ENCODE data around the gene RUNX3. TPM values are rescaled to one million over a fixed set of nuclear protein-coding genes. Genes with fewer than 3 reads are reported as not detected.

Gene RUNX3
- total and polyA plus RNA-seq, 4 experiments from 2014 or later: 12.5 to 112 (median 78.0) TPM

GRCh38 chr1:24935196-24935526, 5.1 kb upstream of the RUNX3 start:
- H3K27ac Mint-ChIP-seq: no peak overlapping the region

DNA sequence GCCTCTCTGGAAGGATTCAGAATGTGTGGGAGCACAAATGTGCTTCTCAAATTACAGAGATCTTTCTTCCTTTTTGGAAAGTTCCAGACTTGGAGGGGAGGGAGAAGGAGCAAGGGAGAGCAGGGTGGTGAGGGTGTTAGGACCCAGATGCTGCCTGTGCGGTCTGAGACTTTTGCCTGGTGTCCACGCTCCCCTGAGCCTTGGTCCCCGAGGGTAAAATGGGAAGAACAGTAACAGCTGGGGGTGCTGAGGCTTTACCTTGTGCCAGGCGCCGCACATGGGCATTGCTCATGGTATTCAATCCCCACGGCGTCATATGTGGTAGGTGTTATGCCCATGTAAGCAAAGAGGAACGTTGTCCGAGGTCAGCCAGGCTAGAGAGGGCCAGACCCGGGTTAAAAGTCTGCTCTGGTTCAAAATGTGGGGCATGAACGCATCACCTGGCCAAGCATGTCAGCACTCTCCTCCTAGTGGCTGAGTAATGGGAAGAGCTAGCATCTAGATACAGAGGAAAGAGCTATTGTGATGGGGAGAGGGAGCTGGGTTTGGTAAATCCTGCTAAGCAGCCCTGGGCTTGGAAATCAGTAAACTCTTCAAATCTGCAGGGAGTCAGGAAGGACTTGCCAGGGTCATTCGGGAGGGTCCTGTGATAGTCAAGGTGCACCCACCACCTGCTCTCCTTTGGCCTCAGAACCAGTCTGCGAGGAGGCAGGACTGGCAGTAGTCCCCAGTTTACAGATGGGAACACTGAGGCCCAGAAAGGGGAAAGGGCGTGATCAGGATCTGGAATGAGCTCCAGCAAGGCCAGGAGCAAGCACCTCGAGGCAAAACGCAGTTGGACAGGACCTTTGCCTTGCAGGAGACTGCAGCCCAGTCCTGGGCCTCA, 4.5 kb upstream of the RUNX3 start:
- no peaks in the 10 kb centered on the region for H3K27me3 ChIP-seq (ENCODE audit: insufficient read depth, low read length)
- peak in 1 of 5 donors; percentile 11 for DNase-seq
- H3K27ac ChIP-seq (ENCODE audit: low read depth, low read length): no peak overlapping the region
- CTCF ChIA-PET (ENCODE audit: partially characterized antibody): interaction anchor here (2.3 to 15.6 kb wide), 4 partner anchors 30 to 164 kb away, joined by 9 to 296 read pairs (median 98); no protein-coding TSS in a partner anchor
- H3K4me3 Mint-ChIP-seq: no peak overlapping the region
- H3K4me1 Mint-ChIP-seq: peaks cover 9 to 53% (median 25%) of the 10 kb centered on the region in 4 donors
- no peaks in the 10 kb centered on the region for H3K9me3 ChIP-seq (ENCODE audit: control insufficient read depth in 1 of 2, low read length in 2 of 2)
- POLR2A ChIA-PET (ENCODE audit: partially characterized antibody): interaction anchor here (0.7 kb wide), 1 partner anchor 103 kb away, joined by 3 read pairs; no protein-coding TSS in a partner anchor
- H3K9me3 Mint-ChIP-seq: peaks cover 0 to 1% (median 0%) of the 10 kb centered on the region in 8 donors
- peaks cover 0 to 2% of the 10 kb centered on the region in 2 donors for H3K36me3 Mint-ChIP-seq
- H3K4me3 ChIP-seq (ENCODE audit: low read length in 2 of 2): no peak overlapping the region
- peaks cover 40% of the 10 kb centered on the region for H3K4me1 ChIP-seq (ENCODE audit: insufficient read depth, low read length)
- intact Hi-C loops (cut with micrococcal nuclease): no loop called here
- peak overlapping the region in 3 of 7 donors; percentile 50 to 83 (median 70) for H3K27ac Mint-ChIP-seq
- no peaks in the 10 kb centered on the region for H3K36me3 ChIP-seq (ENCODE audit: insufficient read depth, low read length)
- no peaks in the 10 kb centered on the region for H3K27me3 Mint-ChIP-seq

More at GRCh38 chr1:24935196-24935526, 5.1 kb upstream of the RUNX3 start:
- peak in 1 of 5 donors; percentile 26 for DNase-seq
- Histone ChIP-seq H3K36me3 (ENCODE audit: insufficient read depth, low read length) (no peaks in the 10 kb centered on the region), H3K4me1 (ENCODE audit: insufficient read depth, low read length) (peaks cover 40% of the 10 kb centered on the region), H3K4me3 (ENCODE audit: low read length in 2 of 2) (no peak overlapping the region), H3K27me3 (ENCODE audit: insufficient read depth, low read length) (no peaks in the 10 kb centered on the region), H3K9me3 (ENCODE audit: control insufficient read depth in 1 of 2, low read length in 2 of 2) (no peaks in the 10 kb centered on the region), H3K27ac (ENCODE audit: low read depth, low read length) (no peak overlapping the region)
- ChIA-PET POLR2A (ENCODE audit: partially characterized antibody) (interaction anchor here (0.6 to 0.7 kb wide), 2 partner anchors 87 to 102 kb away, joined by 3 to 4 read pairs; no protein-coding TSS in a partner anchor), CTCF (ENCODE audit: partially characterized antibody) (interaction anchor here (1.1 to 15.6 kb wide), 5 partner anchors 29 to 163 kb away, joined by 4 to 296 read pairs (median 62); no protein-coding TSS in a partner anchor)
- no peak overlapping the region for H3K4me3 Mint-ChIP-seq
- H3K4me1 Mint-ChIP-seq: peaks cover 9 to 57% (median 25%) of the 10 kb centered on the region in 4 donors
- no peaks in the 10 kb centered on the region for H3K27me3 Mint-ChIP-seq
- peaks cover 0 to 1% (median 0%) of the 10 kb centered on the region in 8 donors for H3K9me3 Mint-ChIP-seq
- peaks cover 0 to 2% of the 10 kb centered on the region in 2 donors for H3K36me3 Mint-ChIP-seq
- intact Hi-C loops (cut with micrococcal nuclease): no loop called here

GRCh38 chr1:24933468-24933867, 3.4 kb upstream of the RUNX3 start:
- H3K4me3 Mint-ChIP-seq: peak overlapping the region in 4 of 8 donors; percentile 38 to 72 (median 40)
- DNase-seq: peak in 1 of 5 donors; percentile 42
- Histone ChIP-seq H3K36me3 (ENCODE audit: insufficient read depth, low read length) (no peaks in the 10 kb centered on the region), H3K4me1 (ENCODE audit: insufficient read depth, low read length) (peaks cover 40% of the 10 kb centered on the region), H3K4me3 (ENCODE audit: low read length in 2 of 2) (no peak overlapping the region), H3K27me3 (ENCODE audit: insufficient read depth, low read length) (no peaks in the 10 kb centered on the region), H3K9me3 (ENCODE audit: control insufficient read depth in 1 of 2, low read length in 2 of 2) (no peaks in the 10 kb centered on the region), H3K27ac (ENCODE audit: low read depth, low read length) (no peak overlapping the region)
- no peaks in the 10 kb centered on the region for H3K27me3 Mint-ChIP-seq
- intact Hi-C loops (cut with micrococcal nuclease): loop anchor here (2.0 kb wide), 1 partner anchor 21 kb away; no protein-coding TSS in a partner anchor
- peaks cover 9 to 60% (median 25%) of the 10 kb centered on the region in 4 donors for H3K4me1 Mint-ChIP-seq
- POLR2A ChIA-PET (ENCODE audit: partially characterized antibody): interaction anchor here (1.1 to 14.0 kb wide), 5 partner anchors 18 to 103 kb away, joined by 5 to 335 read pairs (median 6); no protein-coding TSS in a partner anchor
- peak overlapping the region in 2 of 7 donors; percentile 22 to 83 for H3K27ac Mint-ChIP-seq
- H3K36me3 Mint-ChIP-seq: peaks cover 2 to 9% of the 10 kb centered on the region in 2 donors
- CTCF ChIA-PET (ENCODE audit: partially characterized antibody): interaction anchor here (0.6 to 15.6 kb wide), 13 partner anchors 8 to 165 kb away, joined by 3 to 296 read pairs (median 8); no protein-coding TSS in a partner anchor
- H3K9me3 Mint-ChIP-seq: peaks cover 0 to 1% (median 0%) of the 10 kb centered on the region in 8 donors

- H3K9me3 Mint-ChIP-seq: peaks cover 0 to under 1% (median 0%) of the 10 kb centered on the region in 8 donors
- no peak overlapping the region for H3K27ac ChIP-seq (ENCODE audit: low read depth, low read length)
- H3K9me3 ChIP-seq (ENCODE audit: control insufficient read depth in 1 of 2, low read length in 2 of 2): no peaks in the 10 kb centered on the region
- peak overlapping the region in 3 of 7 donors; percentile 52 to 83 (median 70) for H3K27ac Mint-ChIP-seq
- CTCF ChIA-PET (ENCODE audit: partially characterized antibody): interaction anchor here (0.6 to 15.6 kb wide), 23 partner anchors 8 to 165 kb away, joined by 3 to 296 read pairs (median 5); no protein-coding TSS in a partner anchor
- peak overlapping the region; percentile 31 to 79 (median 48) for H3K4me3 Mint-ChIP-seq
- peaks cover 10 to 63% (median 27%) of the 10 kb centered on the region in 4 donors for H3K4me1 Mint-ChIP-seq
- peaks cover 7 to 15% of the 10 kb centered on the region in 2 donors for H3K36me3 Mint-ChIP-seq
- H3K4me1 ChIP-seq (ENCODE audit: insufficient read depth, low read length): peaks cover 45% of the 10 kb centered on the region
- no peak overlapping the region for H3K4me3 ChIP-seq (ENCODE audit: low read length in 2 of 2)
- peak in 1 of 5 donors; percentile 22 for DNase-seq
- intact Hi-C loops (cut with micrococcal nuclease): loop anchor here (1.0 to 2.0 kb wide), 2 partner anchors 22 to 104 kb away; no protein-coding TSS in a partner anchor
- no peaks in the 10 kb centered on the region for H3K36me3 ChIP-seq (ENCODE audit: insufficient read depth, low read length)
- POLR2A ChIA-PET (ENCODE audit: partially characterized antibody): interaction anchor here (1.1 to 14.0 kb wide), 7 partner anchors 9 to 104 kb away, joined by 3 to 335 read pairs (median 6); no protein-coding TSS in a partner anchor
- H3K27me3 Mint-ChIP-seq: no peaks in the 10 kb centered on the region
- H3K27me3 ChIP-seq (ENCODE audit: insufficient read depth, low read length): no peaks in the 10 kb centered on the region
Observed at GRCh38 chr1:24932725-24933294, 2.7 kb upstream of the RUNX3 start.

DNA sequence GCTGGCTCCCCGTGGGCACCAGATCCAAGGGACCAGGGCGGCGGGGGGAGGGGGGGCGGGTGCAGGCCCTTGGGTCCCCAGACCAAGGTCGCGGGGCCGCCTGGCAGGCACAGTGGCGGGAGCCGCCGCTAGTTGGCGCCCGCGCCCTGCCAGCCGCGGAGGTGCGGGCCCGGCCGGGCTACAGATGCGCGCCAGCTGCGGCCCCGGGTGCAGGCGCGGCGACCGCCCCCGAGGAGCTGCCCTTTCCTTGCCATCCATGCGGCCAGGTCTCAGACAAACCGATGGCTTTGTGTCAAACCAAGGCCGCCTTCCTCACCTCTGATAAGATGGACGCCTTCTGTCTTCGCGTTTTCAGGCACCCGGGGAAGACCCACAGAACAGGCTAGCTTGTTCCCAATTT, 2.2 kb upstream of the RUNX3 start:
- no peaks in the 10 kb centered on the region for H3K9me3 ChIP-seq (ENCODE audit: control insufficient read depth in 1 of 2, low read length in 2 of 2)
- no peaks in the 10 kb centered on the region for H3K27me3 ChIP-seq (ENCODE audit: insufficient read depth, low read length)
- Mint-ChIP-seq H3K9me3 (no peaks in the 10 kb centered on the region), H3K4me1 (peaks cover 11 to 66% (median 30%) of the 10 kb centered on the region in 4 donors), H3K4me3 (peak overlapping the region; percentile 31 to 79 (median 48)), H3K27me3 (no peaks in the 10 kb centered on the region), H3K27ac (peak overlapping the region in 3 of 7 donors; percentile 70 to 83 (median 73)), H3K36me3 (peaks cover 9 to 19% of the 10 kb centered on the region in 2 donors)
- DNase-seq: peak in 4 of 5 donors; percentile 49 to 73 (median 62)
- no peak overlapping the region for H3K27ac ChIP-seq (ENCODE audit: low read depth, low read length)
- intact Hi-C loops (cut with micrococcal nuclease): loop anchor here (1.0 to 2.0 kb wide), 2 partner anchors 23 to 105 kb away; no protein-coding TSS in a partner anchor
- H3K4me1 ChIP-seq (ENCODE audit: insufficient read depth, low read length): peaks cover 50% of the 10 kb centered on the region
- CTCF ChIA-PET (ENCODE audit: partially characterized antibody): interaction anchor here (0.6 to 15.6 kb wide), 23 partner anchors 8 to 166 kb away, joined by 3 to 296 read pairs (median 5); no protein-coding TSS in a partner anchor
- H3K4me3 ChIP-seq (ENCODE audit: low read length in 2 of 2): no peak overlapping the region
- POLR2A ChIA-PET (ENCODE audit: partially characterized antibody): interaction anchor here (1.1 to 14.0 kb wide), 7 partner anchors 8 to 105 kb away, joined by 3 to 335 read pairs (median 6); no protein-coding TSS in a partner anchor
- peaks cover 1% of the 10 kb centered on the region for H3K36me3 ChIP-seq (ENCODE audit: insufficient read depth, low read length)

GRCh38 chr1:24931468-24932231, 1.6 kb upstream of the RUNX3 start:
- CTCF ChIA-PET (ENCODE audit: partially characterized antibody): interaction anchor here (0.6 to 15.6 kb wide), 20 partner anchors 8 to 167 kb away, joined by 3 to 296 read pairs (median 6); no protein-coding TSS in a partner anchor
- peaks cover 13 to 25% of the 10 kb centered on the region in 2 donors for H3K36me3 Mint-ChIP-seq
- peaks cover 11 to 73% (median 35%) of the 10 kb centered on the region in 4 donors for H3K4me1 Mint-ChIP-seq
- Histone ChIP-seq H3K9me3 (ENCODE audit: control insufficient read depth in 1 of 2, low read length in 2 of 2) (no peaks in the 10 kb centered on the region), H3K27ac (ENCODE audit: low read depth, low read length) (no peak overlapping the region), H3K4me1 (ENCODE audit: insufficient read depth, low read length) (peaks cover 56% of the 10 kb centered on the region), H3K36me3 (ENCODE audit: insufficient read depth, low read length) (peaks cover 6% of the 10 kb centered on the region), H3K27me3 (ENCODE audit: insufficient read depth, low read length) (no peaks in the 10 kb centered on the region), H3K4me3 (ENCODE audit: low read length in 2 of 2) (no peak overlapping the region)
- H3K27me3 Mint-ChIP-seq: no peaks in the 10 kb centered on the region
- H3K27ac Mint-ChIP-seq: peak overlapping the region in 3 of 7 donors; percentile 73 to 83 (median 79)
- H3K4me3 Mint-ChIP-seq: peak overlapping the region in 6 of 8 donors; percentile 26 to 67 (median 54)
- H3K9me3 Mint-ChIP-seq: no peaks in the 10 kb centered on the region
- no peak for DNase-seq
- intact Hi-C loops (cut with micrococcal nuclease): loop anchor here (1.0 to 2.0 kb wide), 3 partner anchors 23 to 273 kb away; no protein-coding TSS in a partner anchor
- POLR2A ChIA-PET (ENCODE audit: partially characterized antibody): interaction anchor here (1.3 to 14.0 kb wide), 9 partner anchors 7 to 168 kb away, joined by 3 to 335 read pairs (median 26); no protein-coding TSS in a partner anchor

Measured in CD4-positive, alpha-beta memory T cell (primary cell).